HG03469 (cell line): ENCODE results near the gene LRRK2.
"Not testable (repeated sequence)": the region's sequence is repeated elsewhere in the genome, so short reads cannot be mapped to it uniquely, and the experiment has no call there.

Experiments
- ATAC-seq: cut with Tn5 transposase; IDR thresholded peaks from one replicate; pipeline ENCODE4 v1.9.1; 2021; ENCODE audit warnings: mild to moderate bottlenecking, moderate library complexity, moderate number of reproducible peaks; ENCODE audit not compliant: unreplicated experiment

LRRK2 gene

GRCh38 chr12:40211186-40211585, 13.6 kb upstream of the LRRK2 start:
- ATAC-seq = not testable (repeated sequence)

- ATAC-seq = no peak
Observed at GRCh38 chr12:40212566-40212965, 12.2 kb upstream of the LRRK2 start.

GRCh38 chr12:40215982-40216381, 8.8 kb upstream of the LRRK2 start:
- no peak for ATAC-seq

- no peak for ATAC-seq
Observed at GRCh38 chr12:40216516-40217288, 8.1 kb upstream of the LRRK2 start.

DNA sequence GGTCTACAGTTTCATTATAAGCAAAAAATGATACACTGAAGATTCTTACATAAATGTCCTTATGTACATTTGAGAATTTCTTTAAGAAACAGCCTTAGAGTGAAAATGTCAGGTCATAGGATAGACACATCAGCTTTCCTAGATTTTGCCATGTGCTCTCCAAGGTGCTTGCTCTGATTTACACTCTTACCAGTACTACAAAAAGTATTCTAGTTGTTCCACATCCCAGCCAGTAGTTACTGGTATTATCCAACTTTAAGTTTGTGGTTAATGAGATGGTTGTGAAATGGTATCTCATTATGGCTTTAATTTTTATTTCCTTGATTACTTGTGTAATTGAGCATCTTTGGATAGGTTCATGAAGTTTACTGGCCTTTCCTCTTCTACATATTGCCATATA, 5.0 kb upstream of the LRRK2 start:
- ATAC-seq = no peak

- ATAC-seq = no peak
Observed at GRCh38 chr12:40222247-40222646, 2.5 kb upstream of the LRRK2 start.

DNA sequence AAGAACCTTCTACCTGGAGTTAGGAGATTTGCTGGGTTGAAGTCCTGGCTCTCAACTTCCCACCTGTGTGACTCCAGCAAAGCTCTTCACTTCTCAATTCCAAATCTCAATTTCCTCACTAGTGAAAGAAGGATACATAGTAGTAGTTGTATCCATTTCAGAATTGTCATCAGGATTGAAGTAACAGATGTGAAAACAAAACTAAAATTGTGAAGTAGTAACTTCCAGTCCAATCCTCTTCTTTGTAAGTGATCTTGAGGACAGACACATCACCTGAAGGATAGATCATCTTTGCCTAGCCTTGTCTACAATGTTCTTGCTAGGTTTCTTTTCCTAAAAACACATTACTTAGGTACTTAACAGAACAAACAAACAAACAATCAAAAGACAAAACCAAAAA, 1.2 kb upstream of the LRRK2 start:
- ATAC-seq = no peak

DNA sequence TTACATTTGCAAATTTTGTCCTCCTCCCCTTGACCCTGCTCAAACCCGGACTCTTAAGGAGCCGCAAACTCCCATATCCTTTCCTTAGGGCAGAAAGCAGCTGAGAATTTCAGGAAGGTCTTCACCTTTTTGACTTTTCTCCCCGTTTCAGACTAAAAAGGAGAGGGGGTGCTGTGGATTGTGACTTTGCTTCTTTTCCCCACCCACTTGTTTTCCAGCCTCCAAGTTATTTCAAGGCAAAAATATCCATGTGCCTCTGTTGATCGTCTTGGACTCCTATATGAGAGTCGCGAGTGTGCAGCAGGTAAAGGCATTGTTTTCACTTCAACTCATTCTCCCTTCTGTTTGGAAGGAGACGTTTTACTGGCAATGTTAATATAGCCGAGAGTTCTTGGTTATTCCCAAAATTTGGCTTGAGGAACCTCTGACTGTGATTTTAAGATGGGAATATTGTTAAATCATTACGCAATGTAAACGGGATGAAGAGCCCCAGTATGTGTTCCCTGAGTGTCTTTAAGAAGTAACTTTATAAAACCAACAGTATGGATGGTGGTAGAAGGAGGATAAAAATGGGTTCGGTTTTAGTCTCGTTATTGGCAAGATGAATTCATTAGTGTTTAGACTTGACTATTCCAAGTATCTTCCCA, 663 bp downstream of the LRRK2 start:
- no peak for ATAC-seq

DNA sequence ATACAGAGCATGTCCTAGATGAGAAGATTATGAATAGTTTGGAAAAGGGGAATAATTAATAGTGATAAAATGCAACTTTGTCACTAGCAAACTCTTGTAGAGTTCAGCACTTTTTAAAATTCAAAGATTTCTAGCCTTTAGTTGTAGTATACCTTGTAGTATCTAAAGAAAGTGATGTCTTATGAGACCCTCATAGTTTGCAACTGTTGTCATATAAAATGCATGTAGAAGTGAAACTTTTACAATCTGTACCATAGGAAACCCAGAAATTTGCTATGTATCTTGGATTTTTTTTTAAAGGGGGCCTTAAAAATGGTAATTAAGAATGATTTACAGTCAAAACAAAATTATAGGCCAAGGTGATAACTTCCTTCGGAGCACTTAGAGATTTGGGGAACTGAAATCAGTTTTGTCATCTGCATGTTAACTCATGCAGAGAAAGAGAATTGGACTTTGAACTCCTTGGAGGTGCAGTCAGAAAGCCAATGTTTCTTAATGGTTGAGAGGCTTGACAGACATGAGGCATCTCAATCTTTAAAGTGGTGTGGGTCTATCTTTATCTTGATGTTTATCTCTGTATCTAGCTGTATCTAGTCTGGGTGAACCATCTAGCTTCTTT, 1.3 kb downstream of the LRRK2 start:
- peak; percentile 76 for ATAC-seq

DNA sequence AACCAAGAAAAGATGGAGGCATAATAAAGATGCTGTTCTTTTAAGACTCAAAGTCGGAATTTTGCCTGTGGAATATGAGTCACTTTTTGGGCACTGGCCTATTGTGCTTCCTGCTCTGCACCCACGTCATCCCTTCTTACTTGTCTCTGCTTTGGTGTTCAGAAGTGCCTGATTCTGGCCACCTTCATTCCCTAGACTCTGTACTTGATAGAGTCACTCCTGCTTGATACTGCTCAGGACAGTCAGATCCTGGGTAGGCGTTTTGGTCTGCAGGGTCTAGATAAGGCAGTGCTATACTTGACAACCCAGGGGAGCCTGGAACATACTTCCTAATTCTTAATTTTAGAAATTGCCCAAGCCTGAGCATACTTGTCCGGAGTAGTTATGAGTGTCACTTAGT, 1.9 kb downstream of the LRRK2 start:
- ATAC-seq = no peak

DNA sequence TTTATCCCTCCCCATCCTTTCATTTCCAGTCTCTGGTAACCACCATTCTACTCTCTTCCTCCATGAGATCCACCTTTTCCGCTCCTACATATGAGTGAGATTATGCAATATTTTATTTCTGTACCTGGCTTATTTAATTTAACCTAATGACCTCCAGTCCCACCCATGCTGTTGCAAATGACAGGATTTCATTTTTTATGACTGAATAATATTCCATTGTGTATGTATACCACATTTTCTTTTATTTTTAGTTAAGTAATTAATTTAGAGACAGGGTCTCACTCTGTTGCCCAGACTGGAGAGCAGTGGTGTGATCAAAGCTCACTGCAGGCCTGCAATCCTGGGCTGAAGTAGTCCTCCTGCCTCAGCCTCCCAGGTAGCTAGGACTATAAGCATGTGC, 2.6 kb downstream of the LRRK2 start:
- ATAC-seq = no peak

DNA sequence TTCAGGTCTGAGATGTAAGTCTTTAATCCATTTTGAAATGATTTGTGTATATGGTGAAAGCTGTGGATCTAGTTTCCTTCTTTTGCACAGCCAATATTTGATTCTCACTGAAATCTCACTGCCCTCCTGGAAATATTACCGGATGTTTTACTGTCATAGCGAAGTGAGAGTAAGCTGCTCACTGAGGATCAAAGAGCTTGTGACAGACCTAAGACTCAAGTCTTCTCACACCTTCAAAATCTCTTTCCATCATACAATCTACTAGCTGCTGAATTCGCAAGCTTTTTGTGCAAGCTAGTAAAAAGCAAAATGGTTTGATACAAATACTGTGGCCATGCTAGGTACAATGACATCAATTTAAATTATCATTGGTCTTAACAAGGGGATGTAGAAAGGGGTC, 3.9 kb downstream of the LRRK2 start:
- ATAC-seq = no peak

DNA sequence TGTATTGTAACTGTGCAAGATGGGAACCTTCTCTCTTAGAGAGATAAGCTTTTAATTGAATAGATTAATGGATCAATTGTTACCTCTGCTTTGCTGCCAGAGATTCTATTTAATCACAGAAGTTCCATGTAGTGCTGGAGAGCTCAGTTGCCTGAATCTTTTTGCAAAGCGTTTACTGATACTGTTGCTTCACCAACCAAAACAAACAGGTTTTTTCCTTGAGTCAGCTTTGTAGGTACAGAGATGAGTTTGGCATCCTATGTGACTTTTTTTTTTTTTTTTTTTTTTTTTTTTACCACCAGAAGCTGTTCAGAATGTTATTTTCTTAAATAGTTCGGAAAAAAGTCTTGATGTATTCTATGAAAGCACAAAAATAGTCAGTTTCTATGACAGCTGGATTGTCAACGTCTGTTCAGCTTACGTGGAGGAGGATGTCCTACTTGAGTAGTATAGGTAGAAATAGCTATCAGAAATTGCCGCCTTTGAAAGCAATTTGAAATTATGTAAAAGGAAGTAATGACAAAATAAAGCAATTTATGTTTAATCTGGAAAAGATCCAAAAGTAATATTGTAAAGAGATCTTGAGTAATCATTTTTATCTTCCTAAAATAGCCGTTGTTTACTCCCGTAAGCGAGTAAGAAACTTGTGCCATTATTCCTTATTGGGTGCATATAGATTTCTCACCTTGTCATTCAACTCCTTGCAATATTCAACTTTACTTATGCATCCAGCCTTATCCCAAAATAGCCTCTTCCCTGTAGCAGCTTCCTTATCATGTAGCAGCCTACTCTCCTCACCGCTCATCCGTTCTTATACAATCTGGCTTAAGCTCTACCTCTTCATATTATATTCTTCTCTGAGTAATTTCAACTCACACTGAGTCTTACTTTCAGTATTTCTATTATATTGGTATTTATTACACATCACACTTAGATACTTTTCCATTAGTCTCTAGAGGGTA, 5.2 kb downstream of the LRRK2 start:
- ATAC-seq = no peak

GRCh38 chr12:40232602-40233001, 7.8 kb downstream of the LRRK2 start:
- ATAC-seq = peak; percentile 74

GRCh38 chr12:40233741-40234367, 9.1 kb downstream of the LRRK2 start:
- no peak for ATAC-seq

GRCh38 chr12:40236357-40236850, 11.6 kb downstream of the LRRK2 start:
- ATAC-seq = no peak

DNA sequence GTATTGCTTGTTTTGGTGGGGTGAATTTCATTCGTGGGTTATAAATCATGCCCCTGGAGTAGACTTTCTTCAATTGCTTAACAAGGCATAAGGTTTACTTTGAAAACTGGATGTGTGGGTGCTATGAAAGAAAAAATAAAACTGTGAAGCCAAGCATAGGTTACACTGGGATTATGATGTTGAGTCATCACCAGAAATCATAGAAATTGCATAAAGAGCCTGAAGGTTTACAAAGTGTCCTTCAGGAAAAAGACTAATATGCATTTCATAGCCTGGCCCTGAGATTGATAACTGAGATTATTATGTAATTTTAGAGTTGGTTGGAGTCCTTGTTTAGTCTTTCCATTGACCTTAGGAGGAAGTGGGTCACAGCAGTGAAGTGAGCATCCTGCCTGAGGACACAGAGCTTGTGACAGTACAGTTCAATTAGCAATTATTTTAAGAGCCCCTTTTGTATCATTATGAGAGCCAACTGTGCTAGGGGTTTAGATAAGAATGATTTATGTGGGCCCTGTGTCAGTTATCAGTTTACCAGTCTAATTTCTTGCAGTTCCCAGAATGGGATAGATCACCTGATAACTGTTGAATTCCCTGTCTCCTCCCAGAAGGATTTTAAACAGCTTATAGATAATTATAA, 13.6 kb downstream of the LRRK2 start:
- ATAC-seq = no peak

DNA sequence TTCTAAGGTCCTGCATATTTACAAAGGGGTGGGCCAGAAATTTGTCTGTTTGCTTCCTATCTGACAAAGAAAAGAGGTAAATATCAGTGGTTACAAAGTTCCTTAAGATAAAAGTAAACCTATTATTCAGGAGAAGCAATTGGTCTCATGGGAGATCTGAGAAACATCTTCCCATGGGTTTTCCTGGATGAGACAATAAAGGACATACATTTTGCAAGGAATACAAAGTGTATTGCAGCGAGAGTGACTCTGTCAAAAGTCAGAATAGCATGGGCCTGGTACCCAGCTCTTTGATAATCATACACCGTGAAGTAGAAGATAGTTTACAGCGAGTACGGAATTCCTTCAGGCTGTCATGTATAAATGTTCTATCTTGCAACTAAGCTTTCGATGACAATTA, 14.2 kb downstream of the LRRK2 start:
- ATAC-seq = no peak

- ATAC-seq = no peak
Observed at GRCh38 chr12:40240779-40241178, 16.0 kb downstream of the LRRK2 start.

DNA sequence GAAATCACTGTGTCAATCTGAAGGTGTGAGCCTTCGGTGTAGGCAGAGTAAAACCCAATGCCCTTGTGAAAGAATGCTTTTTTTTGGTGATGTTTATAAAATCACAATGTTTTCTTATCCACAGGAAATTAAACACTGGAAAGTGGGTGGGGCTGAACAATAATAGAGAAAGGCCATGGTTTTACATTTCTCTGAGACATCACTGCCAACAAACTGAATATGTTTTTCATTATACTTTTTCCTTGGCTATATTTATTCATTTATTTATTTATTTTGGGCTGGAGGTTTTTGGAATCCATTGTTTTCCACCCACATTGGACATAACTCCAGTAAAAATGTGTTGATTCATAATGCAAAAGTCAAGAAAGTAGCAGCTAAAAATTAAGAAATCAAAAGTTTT, 16.9 kb downstream of the LRRK2 start:
- ATAC-seq = no peak
